Transverse colon (tissue), 4 donors: ENCODE data around the gene ZFHX3. TPM values are rescaled to one million over a fixed set of nuclear protein-coding genes. Genes with fewer than 3 reads are reported as not detected.

Experiments
- DNase-seq: peaks from one replicate; pipeline ENCODE4 v3.0.0-alpha.2; 2019
- H3K27ac ChIP-seq, 4 donors: fragments of 200-600 bp; sonication (generic); 2 replicates each; pipeline ENCODE4 v1.5.1; 2016 to 2018; ENCODE audit warnings: inconsistent platforms in 4 of 4
- H3K27me3 ChIP-seq: fragments of 200-600 bp; sonication (generic); 2 replicates; pipeline ENCODE4 v1.5.1; 2017; ENCODE audit warnings: inconsistent platforms
- H3K36me3 ChIP-seq, 4 donors: fragments of 200-600 bp; sonication (generic); 2 replicates each; pipeline ENCODE4 v1.5.1; 2017 to 2019; ENCODE audit warnings: inconsistent platforms in 4 of 4
- H3K4me1 ChIP-seq, 4 donors: fragments of 200-600 bp; sonication (generic); 2 replicates each; pipeline ENCODE4 v1.5.1; 2017 to 2020; ENCODE audit warnings: inconsistent platforms in 4 of 4
- H3K4me3 ChIP-seq, 4 donors: fragments of 200-600 bp; sonication (generic); 1 replicate in 1 of 4; 2 replicates in 3 of 4; pipeline versions ENCODE4 v1.5.1 to v1.6.1; 2017 to 2019; ENCODE audit warnings: inconsistent platforms in 4 of 4
- H3K9me3 ChIP-seq, 2 donors: fragments of 200-600 bp; sonication (generic); 2 replicates each; pipeline ENCODE4 v1.5.1; 2017 to 2019; ENCODE audit warnings: inconsistent platforms in 2 of 2
- EP300 ChIP-seq: sonication (generic); formaldehyde crosslinking; IDR thresholded peaks from one replicate; pipeline ENCODE4 v1.6.1; 2017; ENCODE audit warnings: antibody characterized with exemption, low read depth
- POLR2A ChIP-seq: fragments of 450-650 bp; IDR thresholded peaks from one replicate; pipeline ENCODE4 v1.6.1; 2016; ENCODE audit warnings: antibody characterized with exemption, mild to moderate bottlenecking, moderate library complexity
- POLR2AphosphoS5 ChIP-seq, 3 donors: sonication (generic); formaldehyde crosslinking; IDR thresholded peaks; one replicate each; pipeline ENCODE4 v1.6.1; 2016; ENCODE audit warnings: antibody characterized with exemption in 3 of 3
- WGBS, 2 donors: methylation state at CpG; one replicate each; pipeline ENCODE4 v1.1.5; 2018; ENCODE audit warnings: low coverage in 1 of 2; 5-methylcytosine and 5-hydroxymethylcytosine counted together
- in situ Hi-C, 4 donors: fragments of 200-750 bp; cut with MboI; loops; one replicate each; pipeline versions ENCODE4 v1.15.0 to v1.15.1; 2017; ENCODE audit warnings: low sequenced_read_pairs in 3 of 4, low pct_ligation_motif_present in 1 of 4, low pct_unique_long_range_greater_than_20kb in 1 of 4
- intact Hi-C: fragments of 100-400 bp; cut with DNase I; formaldehyde crosslinking; loops from one replicate; pipeline ENCODE4 v1.15.1; 2023; ENCODE audit warnings: low total_unique reads
- total RNA-seq, 4 donors: library from RNA; depleted of rRNA; stranded (reverse); fragments of >200 nt; gene quantifications; one replicate each; pipeline ENCODE4 v1.1.0, GENCODE V29; 2016
- TF ChIP-seq, protein P1 (sequence below), 5 experiments: fragments of 200-600 bp in 3 of 5; fragments of 450-650 bp in 2 of 5; sonication (generic) in 3 of 5; IDR thresholded peaks; 1 replicate in 2 of 5; 2 replicates in 3 of 5; pipeline ENCODE4 v1.5.1; 2016 to 2017; ENCODE audit warnings: antibody characterized with exemption in 5 of 5, inconsistent platforms in 3 of 5, mild to moderate bottlenecking in 2 of 5, moderate library complexity in 1 of 5

Gene ZFHX3
- total RNA-seq, 4 donors from 2014 or later, result 12.3 to 23.7 (median 15.3) TPM

DNA sequence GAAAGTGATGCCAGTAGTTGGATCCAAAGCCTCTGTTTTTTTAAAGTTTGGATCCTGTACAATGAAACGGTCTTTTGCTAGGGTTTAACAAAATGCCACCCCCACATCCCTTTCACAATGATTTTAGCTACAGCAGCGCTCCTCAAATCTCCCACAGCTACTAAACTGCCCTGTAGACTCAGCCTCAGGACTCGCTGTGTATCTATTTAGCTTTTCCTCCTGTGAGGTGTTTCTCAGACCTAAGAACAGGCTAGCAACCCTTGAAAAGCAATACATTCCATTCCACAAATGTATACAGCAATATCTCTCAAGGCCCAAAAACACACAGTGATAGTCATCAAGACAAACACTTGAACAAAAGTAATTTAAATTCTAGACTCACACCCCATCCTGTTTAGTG is 206.4 kb downstream of the ZFHX3 start:
- WGBS, 2 donors, result 78 to 80% methylated on average over 1 to 3 of the region's 3 CpGs
- in situ Hi-C loops, result loop anchor here (25.0 kb wide), 3 partner anchors 196 to 346 kb away; partner anchors contain the start of gene ZFHX3 (in 1 of the 4)
- TF ChIP-seq POLR2A, result no peak
- TF ChIP-seq, protein P1, sequence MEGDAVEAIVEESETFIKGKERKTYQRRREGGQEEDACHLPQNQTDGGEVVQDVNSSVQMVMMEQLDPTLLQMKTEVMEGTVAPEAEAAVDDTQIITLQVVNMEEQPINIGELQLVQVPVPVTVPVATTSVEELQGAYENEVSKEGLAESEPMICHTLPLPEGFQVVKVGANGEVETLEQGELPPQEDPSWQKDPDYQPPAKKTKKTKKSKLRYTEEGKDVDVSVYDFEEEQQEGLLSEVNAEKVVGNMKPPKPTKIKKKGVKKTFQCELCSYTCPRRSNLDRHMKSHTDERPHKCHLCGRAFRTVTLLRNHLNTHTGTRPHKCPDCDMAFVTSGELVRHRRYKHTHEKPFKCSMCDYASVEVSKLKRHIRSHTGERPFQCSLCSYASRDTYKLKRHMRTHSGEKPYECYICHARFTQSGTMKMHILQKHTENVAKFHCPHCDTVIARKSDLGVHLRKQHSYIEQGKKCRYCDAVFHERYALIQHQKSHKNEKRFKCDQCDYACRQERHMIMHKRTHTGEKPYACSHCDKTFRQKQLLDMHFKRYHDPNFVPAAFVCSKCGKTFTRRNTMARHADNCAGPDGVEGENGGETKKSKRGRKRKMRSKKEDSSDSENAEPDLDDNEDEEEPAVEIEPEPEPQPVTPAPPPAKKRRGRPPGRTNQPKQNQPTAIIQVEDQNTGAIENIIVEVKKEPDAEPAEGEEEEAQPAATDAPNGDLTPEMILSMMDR (IDR thresholded peaks at IDR 0.05), result no peak
- no peak for TF ChIP-seq EP300
- no peak for TF ChIP-seq POLR2AphosphoS5 (IDR thresholded peaks at IDR 0.05)
- H3K4me3 ChIP-seq, result no peak overlapping the region
- no peaks in the 10 kb centered on the region for H3K36me3 ChIP-seq
- no peaks in the 10 kb centered on the region for H3K27me3 ChIP-seq
- H3K27ac ChIP-seq, result no peak overlapping the region
- intact Hi-C loops, result loop anchor here (10.0 kb wide), 1 partner anchor 333 kb away; no protein-coding TSS in a partner anchor
- no peak for DNase-seq
- H3K9me3 ChIP-seq, result no peaks in the 10 kb centered on the region
- H3K4me1 ChIP-seq, result peaks cover 3 to 22% (median 6%) of the 10 kb centered on the region in 4 donors

GRCh38 chr16:72840631-72841381 is 207.1 kb downstream of the ZFHX3 start:
- peak overlapping the region in 2 of 4 donors; percentile 2 to 6 for H3K27ac ChIP-seq
- H3K9me3 ChIP-seq, result no peaks in the 10 kb centered on the region
- WGBS, 2 donors, result 72 to 75% methylated on average over 4 to 11 of the region's 11 CpGs
- no peak for DNase-seq
- no peaks in the 10 kb centered on the region for H3K27me3 ChIP-seq
- H3K36me3 ChIP-seq, result no peaks in the 10 kb centered on the region
- intact Hi-C loops, result loop anchor here (10.0 kb wide), 1 partner anchor 334 kb away; no protein-coding TSS in a partner anchor
- TF ChIP-seq, protein P1 (IDR thresholded peaks at IDR 0.05), result no peak
- TF ChIP-seq EP300 (no peak), POLR2AphosphoS5 (IDR thresholded peaks at IDR 0.05) (no peak), POLR2A (no peak)
- H3K4me1 ChIP-seq, result peaks cover 3 to 22% (median 6%) of the 10 kb centered on the region in 4 donors
- H3K4me3 ChIP-seq, result no peak overlapping the region
- in situ Hi-C loops, result loop anchor here (25.0 kb wide), 3 partner anchors 196 to 346 kb away; partner anchors contain the start of gene ZFHX3 (in 1 of the 4)

GRCh38 chr16:72838951-72839350 is 209.0 kb downstream of the ZFHX3 start:
- peaks cover 3 to 22% (median 6%) of the 10 kb centered on the region in 4 donors for H3K4me1 ChIP-seq
- no peak overlapping the region for H3K4me3 ChIP-seq
- in situ Hi-C loops, result loop anchor here (25.0 kb wide), 3 partner anchors 198 to 348 kb away; partner anchors contain the start of gene ZFHX3 (in 1 of the 4)
- H3K27ac ChIP-seq, result no peak overlapping the region
- intact Hi-C loops, result loop anchor here (5.0 to 10.0 kb wide), 2 partner anchors 88 to 356 kb away; no protein-coding TSS in a partner anchor
- H3K27me3 ChIP-seq, result no peaks in the 10 kb centered on the region
- WGBS, 2 donors, result 94 to 97% methylated on average over 4 to 13 of the region's 13 CpGs
- no peak for DNase-seq
- H3K36me3 ChIP-seq, result no peaks in the 10 kb centered on the region
- no peak for TF ChIP-seq EP300
- TF ChIP-seq, protein P1 (IDR thresholded peaks at IDR 0.05), result no peak
- no peak for TF ChIP-seq POLR2A
- no peak for TF ChIP-seq POLR2AphosphoS5 (IDR thresholded peaks at IDR 0.05)
- H3K9me3 ChIP-seq, result no peaks in the 10 kb centered on the region

DNA sequence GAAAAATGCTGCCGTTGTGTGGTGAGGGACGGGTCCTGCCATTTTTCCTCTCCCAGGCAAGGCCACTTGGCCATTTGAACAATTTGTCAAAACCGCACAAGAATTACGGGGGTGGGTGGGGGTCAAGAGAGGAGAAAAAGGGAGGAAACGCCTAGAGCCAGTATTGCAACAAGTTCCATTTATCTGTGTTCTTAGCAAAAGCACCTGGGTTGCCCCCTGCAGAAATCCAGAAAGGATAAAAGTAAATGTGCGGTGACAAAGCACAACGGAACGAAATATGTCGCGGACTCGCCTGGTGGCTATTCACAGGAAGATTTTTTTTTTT is 209.4 kb downstream of the ZFHX3 start:
- peaks cover 3 to 25% (median 6%) of the 10 kb centered on the region in 4 donors for H3K4me1 ChIP-seq
- DNase-seq, result no peak
- no peaks in the 10 kb centered on the region for H3K9me3 ChIP-seq
- intact Hi-C loops, result loop anchor here (5.0 to 10.0 kb wide), 2 partner anchors 89 to 356 kb away; no protein-coding TSS in a partner anchor
- 92 to 96% methylated on average over 10 to 11 of the region's 11 CpGs for WGBS, 2 donors
- TF ChIP-seq POLR2A (no peak), POLR2AphosphoS5 (IDR thresholded peaks at IDR 0.05) (no peak), EP300 (no peak)
- TF ChIP-seq, protein P1 (IDR thresholded peaks at IDR 0.05), result no peak
- H3K36me3 ChIP-seq, result no peaks in the 10 kb centered on the region
- H3K27me3 ChIP-seq, result no peaks in the 10 kb centered on the region
- no peak overlapping the region for H3K27ac ChIP-seq
- in situ Hi-C loops, result loop anchor here (25.0 kb wide), 3 partner anchors 199 to 349 kb away; partner anchors contain the start of gene ZFHX3 (in 1 of the 4)
- H3K4me3 ChIP-seq, result no peak overlapping the region
